Hair follicle dermal papilla cell (primary cell): ENCODE measurements around the gene DOLK. TPM values are rescaled to one million over a fixed set of nuclear protein-coding genes. Genes with fewer than 3 reads are reported as not detected.

Source experiments
- total RNA-seq: library from RNA; depleted of rRNA; stranded (reverse); fragments of >200 nt; gene quantifications from 2 replicates; pipeline ENCODE4 v1.2.3, GENCODE V29; 2012

The DOLK gene
- total RNA-seq, result 31.8 and 32.5 TPM in 2 replicates

DNA sequence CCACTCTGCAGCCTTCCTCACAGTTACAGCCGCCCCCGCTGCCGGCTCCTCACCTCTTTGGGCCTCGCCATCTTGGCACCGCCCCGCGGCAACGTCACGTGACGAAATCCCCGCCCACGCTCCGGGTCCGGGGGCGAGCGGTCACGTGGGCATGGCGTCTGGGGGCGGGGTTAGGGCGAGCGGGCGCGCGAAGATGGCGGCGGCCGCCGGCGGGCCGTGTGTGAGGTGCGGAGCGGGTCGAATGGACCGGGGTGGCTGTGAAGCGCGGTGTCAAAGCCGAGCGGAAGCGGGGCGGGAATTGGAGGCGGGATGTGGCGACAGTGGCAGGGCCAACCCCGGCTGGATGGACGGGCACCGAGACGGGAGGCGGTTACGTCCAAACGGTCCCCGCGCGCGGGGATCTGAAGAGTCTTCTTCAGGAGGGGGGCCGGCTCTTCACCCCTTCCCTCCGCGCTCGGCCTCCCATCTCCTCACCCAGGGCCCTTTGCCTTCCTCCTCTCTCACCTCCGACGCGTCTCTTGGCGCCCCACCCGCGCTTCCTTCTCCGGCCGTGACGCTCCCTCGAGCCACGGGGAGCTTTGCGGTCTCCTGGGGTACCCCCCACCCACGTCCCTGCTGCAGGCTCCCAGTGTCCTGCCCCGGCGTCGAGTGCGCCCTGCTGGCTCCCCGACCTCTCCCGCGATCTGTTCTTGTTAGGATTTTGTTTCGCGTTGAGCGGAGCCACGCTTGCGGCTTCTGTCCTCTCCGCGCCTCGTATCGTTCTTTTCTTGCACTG is at the start of gene DOLK, which contains the start of gene NUP188:
DOLK (minus strand) TSS at position 77 of the 775 bp plus-strand sequence. CDS start 300 bp downstream, outside the sequence.
NUP188 (plus strand) TSS at position 173 of the 775 bp plus-strand sequence; CDS start at position 194, 21 bp downstream.

DNA sequence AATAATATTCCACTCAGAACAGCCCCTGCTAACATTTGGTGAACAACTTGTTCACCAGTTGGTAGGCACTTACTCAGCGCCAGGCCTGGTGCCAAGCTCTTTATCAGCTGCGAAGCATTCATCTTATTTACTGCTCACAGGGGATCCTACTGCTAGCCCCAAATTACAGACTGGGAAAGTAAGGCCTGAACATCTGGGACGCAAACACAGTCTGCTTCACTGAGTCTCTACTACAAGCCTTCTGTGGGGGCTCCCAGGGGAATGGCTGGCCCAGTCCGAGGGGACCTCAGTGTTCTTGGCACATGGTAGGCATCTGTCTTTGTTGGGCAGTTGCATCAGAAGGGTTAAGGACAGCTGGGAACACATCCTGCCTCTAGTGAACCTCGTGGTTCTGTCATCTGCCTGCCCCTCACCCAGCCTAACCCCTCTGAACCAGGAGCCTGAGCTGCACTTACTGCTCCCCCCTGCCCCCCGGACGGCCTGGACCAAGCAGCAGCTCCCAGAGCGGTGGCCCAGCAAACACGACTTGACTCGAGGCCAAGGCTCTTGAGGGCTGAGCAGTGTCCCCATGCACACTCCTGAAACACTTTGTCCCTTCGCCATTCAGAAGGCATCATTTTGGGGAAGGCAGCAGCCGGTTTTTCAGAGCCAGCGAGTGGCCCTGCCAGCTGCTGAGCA is 26.9 kb downstream of the DOLK start, which contains the start of gene PHYHD1:
PHYHD1 (plus strand) TSS at position 602 of the 678 bp plus-strand sequence. CDS start 1,342 bp downstream, outside the sequence.

Other genes with a start within 250 kb of the DOLK start
- 2.4 and 3.6 TPM in 2 replicates for gene PKN3, start 245.1 kb downstream of the DOLK start, total RNA-seq
- gene ZDHHC12, start 223.5 kb downstream of the DOLK start, total RNA-seq, result 23.6 and 24.2 TPM in 2 replicates
- 29.8 and 31.0 TPM in 2 replicates for gene ZER1, start 175.7 kb downstream of the DOLK start, total RNA-seq
- gene TBC1D13, start 160.3 kb downstream of the DOLK start, total RNA-seq, result 21.3 and 26.4 TPM in 2 replicates
- 18.5 and 20.8 TPM in 2 replicates for gene ENDOG, start 129.1 kb downstream of the DOLK start, total RNA-seq
- gene SPOUT1, start 117.8 kb downstream of the DOLK start, total RNA-seq, result 18.8 and 20.4 TPM in 2 replicates
- 5.2 and 6.9 TPM in 2 replicates for gene KYAT1, start 65.7 kb downstream of the DOLK start, total RNA-seq
- 49.5 and 49.7 TPM in 2 replicates for gene LRRC8A, start 65.5 kb downstream of the DOLK start, total RNA-seq
- gene PHYHD1, start 26.6 kb downstream of the DOLK start, total RNA-seq, result 8.8 and 17.7 TPM in 2 replicates
- gene NUP188, start 96 bp upstream of the DOLK start, total RNA-seq, result 37.5 and 42.6 TPM in 2 replicates
- 49.8 and 65.8 TPM in 2 replicates for gene SH3GLB2, start 80.7 kb upstream of the DOLK start, total RNA-seq
- gene MIGA2, start 89.0 kb upstream of the DOLK start, total RNA-seq, result 24.2 and 29.0 TPM in 2 replicates
- 10.1 and 11.3 TPM in 2 replicates for gene DOLPP1, start 133.5 kb upstream of the DOLK start, total RNA-seq
- 78.2 and 88.6 TPM in 2 replicates for gene CRAT, start 163.2 kb upstream of the DOLK start, total RNA-seq
- gene PTPA, start 163.8 kb upstream of the DOLK start, total RNA-seq, result 92.5 and 93.4 TPM in 2 replicates
- 60.8 and 76.7 TPM in 2 replicates for gene IER5L, start 230.7 kb upstream of the DOLK start, total RNA-seq